GM23338 (cell line): ENCODE results near the gene RTEL1. TPM values are rescaled to one million over a fixed set of nuclear protein-coding genes. Genes with fewer than 3 reads are reported as not detected.

ENCODE experiments used
- ATAC-seq: fragments of 200-7000 bp; cut with Tn5 transposase; 3 replicates; pipeline ENCODE4 v1.9.1; 2020
- DNase-seq: peaks from one replicate; pipeline ENCODE4 v3.0.0-alpha.2; 2015; ENCODE audit warnings: low spot score
- H2AFZ ChIP-seq: fragments of 200-600 bp; sonication (generic); 2 replicates; pipeline ENCODE4 v1.8.0; 2016; ENCODE audit warnings: antibody characterized with exemption, mild to moderate bottlenecking, moderate library complexity
- H3F3A ChIP-seq: fragments of 200-600 bp; sonication (generic); replicated peaks from 2 replicates; pipeline ENCODE4 v1.8.0; 2017; ENCODE audit warnings: antibody characterized with exemption, mixed run types, low read depth
- H3K27ac ChIP-seq: fragments of 200-600 bp; sonication (generic); 2 replicates; pipeline ENCODE4 v1.6.1; 2016; ENCODE audit warnings: low read depth
- H3K27me3 ChIP-seq: fragments of 200-600 bp; sonication (generic); 2 replicates; pipeline ENCODE4 v1.8.0; 2016; ENCODE audit warnings: mild to moderate bottlenecking, mixed run types, moderate library complexity; ENCODE audit not compliant: insufficient read depth
- H3K36me3 ChIP-seq: fragments of 200-600 bp; sonication (generic); 2 replicates; pipeline ENCODE4 v1.8.0; 2016; ENCODE audit warnings: mild to moderate bottlenecking; ENCODE audit not compliant: insufficient read depth
- H3K4me1 ChIP-seq: fragments of 200-600 bp; sonication (generic); 2 replicates; pipeline ENCODE4 v1.8.0; 2016; ENCODE audit warnings: mild to moderate bottlenecking, moderate library complexity; ENCODE audit not compliant: insufficient read depth
- H3K4me2 ChIP-seq: fragments of 200-600 bp; sonication (generic); 2 replicates; pipeline ENCODE4 v1.7.1; 2017; ENCODE audit warnings: mixed run types
- H3K4me3 ChIP-seq: fragments of 200-600 bp; sonication (generic); 2 replicates; pipeline ENCODE4 v1.6.1; 2016; ENCODE audit warnings: mixed run types
- H3K79me2 ChIP-seq: fragments of 200-600 bp; sonication (generic); replicated peaks from 2 replicates; pipeline ENCODE4 v1.8.0; 2017; ENCODE audit warnings: mild to moderate bottlenecking; ENCODE audit not compliant: insufficient read depth
- H3K9me2 ChIP-seq: fragments of 200-600 bp; sonication (generic); 2 replicates; pipeline ENCODE4 v1.8.0; 2017; ENCODE audit not compliant: insufficient read depth
- H4K20me1 ChIP-seq: fragments of 200-600 bp; sonication (generic); replicated peaks from 2 replicates; pipeline ENCODE4 v1.8.0; 2017; ENCODE audit warnings: mild to moderate bottlenecking; ENCODE audit not compliant: insufficient read depth
- H3K27ac Mint-ChIP-seq: 2 replicates; pipeline ENCODE4 v1.8.0; 2020; ENCODE audit warnings: inconsistent platforms, mild to moderate bottlenecking, moderate library complexity, mixed read lengths
- H3K27me3 Mint-ChIP-seq: 3 replicates; pipeline ENCODE4 v1.8.0; 2022; ENCODE audit warnings: low read depth, mild to moderate bottlenecking, moderate library complexity, mixed read lengths, inconsistent platforms; ENCODE audit not compliant: insufficient read depth, poor library complexity
- H3K36me3 Mint-ChIP-seq: 3 replicates; pipeline ENCODE4 v1.8.0; 2021; ENCODE audit warnings: low read depth, mild to moderate bottlenecking, inconsistent platforms, moderate library complexity, mixed read lengths
- H3K4me1 Mint-ChIP-seq: 3 replicates; pipeline ENCODE4 v1.8.0; 2020; ENCODE audit warnings: mild to moderate bottlenecking, inconsistent platforms, mixed read lengths
- H3K4me3 Mint-ChIP-seq: 3 replicates; pipeline ENCODE4 v1.8.0; 2021; ENCODE audit warnings: moderate library complexity, mild to moderate bottlenecking, inconsistent platforms, mixed read lengths
- H3K9me3 Mint-ChIP-seq: 3 replicates; pipeline ENCODE4 v1.8.0; 2020; ENCODE audit warnings: moderate library complexity, mild to moderate bottlenecking, inconsistent platforms, mixed read lengths
- CREB1 ChIP-seq: fragments of 250-450 bp; sonication (Bioruptor Pico); IDR thresholded peaks from 2 replicates; pipeline ENCODE4 v1.5.0; 2020; ENCODE audit warnings: low read depth, mild to moderate bottlenecking, moderate library complexity
- ETS1 ChIP-seq: IDR thresholded peaks from 2 replicates; pipeline ENCODE4 v1.6.1; 2016; ENCODE audit warnings: antibody characterized with exemption
- EZH2 ChIP-seq: fragments of 200-600 bp; sonication (generic); IDR thresholded peaks from one replicate; pipeline ENCODE4 v1.8.0; 2017; ENCODE audit warnings: antibody characterized with exemption, mild to moderate bottlenecking, low read depth; ENCODE audit not compliant: unreplicated experiment
- JUNB ChIP-seq: IDR thresholded peaks from one replicate; pipeline ENCODE4 v1.6.1; 2016; ENCODE audit warnings: antibody characterized with exemption; ENCODE audit not compliant: unreplicated experiment
- NANOG ChIP-seq: IDR thresholded peaks from 2 replicates; pipeline ENCODE4 v1.6.1; 2016; ENCODE audit warnings: antibody characterized with exemption, borderline replicate concordance
- REST ChIP-seq: IDR thresholded peaks from one replicate; pipeline ENCODE4 v1.6.1; 2018; ENCODE audit warnings: antibody characterized with exemption; ENCODE audit not compliant: unreplicated experiment
- STAT1 ChIP-seq: IDR thresholded peaks from one replicate; pipeline ENCODE4 v1.6.1; 2016; ENCODE audit warnings: antibody characterized with exemption; ENCODE audit not compliant: unreplicated experiment
- ZNF114 ChIP-seq: fragments of 250-450 bp; sonication (Bioruptor Pico); IDR thresholded peaks from 2 replicates; pipeline ENCODE4 v1.5.0; 2020; ENCODE audit warnings: mild to moderate bottlenecking, moderate library complexity
- ZNF331 ChIP-seq: fragments of 250-450 bp; sonication (Bioruptor Pico); IDR thresholded peaks from 2 replicates; pipeline ENCODE4 v1.5.0; 2020; ENCODE audit warnings: low read depth, mild to moderate bottlenecking, moderate library complexity
- polyA plus RNA-seq: library from polyadenylated mRNA; unstranded; fragments of >200 nt; fragmentation: Nextera tagmentation; extraction: Ambion mirVana; gene quantifications from 2 replicates; pipeline ENCODE4 v1.2.1, GENCODE V29; 2016
- total RNA-seq: library from RNA; depleted of rRNA; stranded (reverse); fragments of >200 nt; shearing (Covaris generic); gene quantifications from 2 replicates; pipeline ENCODE4 v1.2.3, GENCODE V29; 2014

The RTEL1 gene
- total and polyA plus RNA-seq, 2 experiments from 2014 or later = 14.2 to 34.5 TPM

- TF ChIP-seq EZH2 = no peak
- no peak for TF ChIP-seq REST
Measured at GRCh38 chr20:63742381-63743024, 84.4 kb downstream of the RTEL1 start (continued).

GRCh38 chr20:63743210-63743970 is 85.3 kb downstream of the RTEL1 start:
- H3K4me3 ChIP-seq = no peak overlapping the region
- H3K27me3 ChIP-seq = peaks cover 2% of the 10 kb centered on the region; the same call in 1 of the 2 replicates
- H3K27me3 Mint-ChIP-seq = peaks cover 5% of the 10 kb centered on the region
- no peaks in the 10 kb centered on the region for H4K20me1 ChIP-seq
- H3K36me3 ChIP-seq = no peaks in the 10 kb centered on the region
- ATAC-seq (no peak), DNase-seq (no peak)
- no peaks in the 10 kb centered on the region for H3K9me2 ChIP-seq
- peaks cover 14% of the 10 kb centered on the region; the same call in 1 of the 2 replicates for H3F3A ChIP-seq
- no peaks in the 10 kb centered on the region; the same call in 2 of the 3 replicates for H3K4me1 Mint-ChIP-seq
- H3K9me3 Mint-ChIP-seq = no peaks in the 10 kb centered on the region; the same call in 2 of the 3 replicates
- H3K79me2 ChIP-seq = no peaks in the 10 kb centered on the region
- TF ChIP-seq STAT1 (no peak), ZNF331 (CRISPR knock-in tag) (no peak), NANOG (no peak), ETS1 (no peak), CREB1 (no peak)
- H3K4me2 ChIP-seq = no peak overlapping the region
- H3K4me1 ChIP-seq = peaks cover 7% of the 10 kb centered on the region; the same call in 1 of the 2 replicates
- H3K4me3 Mint-ChIP-seq = no peak overlapping the region; the same call in 2 of the 3 replicates
- 0 out of 2 replicates have a peak overlapping the region, but pooled peaks have one; percentile 63 for H3K27ac ChIP-seq
- peaks cover 8% of the 10 kb centered on the region for H3K36me3 Mint-ChIP-seq
- H3K27ac Mint-ChIP-seq = no peak overlapping the region
- H2AFZ ChIP-seq = no peak overlapping the region

GRCh38 chr20:63744158-63744557 is 86.0 kb downstream of the RTEL1 start:
- peaks cover 7% of the 10 kb centered on the region; the same call in 1 of the 2 replicates for H3K4me1 ChIP-seq
- no peak overlapping the region for H3K4me3 ChIP-seq
- Mint-ChIP-seq H3K4me3 (no peak overlapping the region), H3K4me1 (no peaks in the 10 kb centered on the region; the same call in 2 of the 3 replicates), H3K27ac (no peak overlapping the region), H3K27me3 (peaks cover 3% of the 10 kb centered on the region), H3K9me3 (no peaks in the 10 kb centered on the region; the same call in 2 of the 3 replicates), H3K36me3 (peaks cover 8% of the 10 kb centered on the region)
- no peak overlapping the region for H3K4me2 ChIP-seq
- peaks cover 14% of the 10 kb centered on the region; the same call in 1 of the 2 replicates for H3F3A ChIP-seq
- H2AFZ ChIP-seq = no peak overlapping the region
- DNase-seq (no peak), ATAC-seq (no peak)
- no peaks in the 10 kb centered on the region for H3K36me3 ChIP-seq
- no peak overlapping the region for H3K27ac ChIP-seq
- H3K9me2 ChIP-seq = no peaks in the 10 kb centered on the region
- no peaks in the 10 kb centered on the region for H3K27me3 ChIP-seq
- no peaks in the 10 kb centered on the region for H4K20me1 ChIP-seq
- H3K79me2 ChIP-seq = no peaks in the 10 kb centered on the region
- no peak for TF ChIP-seq ZNF114 (CRISPR knock-in tag)
- TF ChIP-seq JUNB = no peak
- no peak for TF ChIP-seq ZNF331 (CRISPR knock-in tag)
